Measurements from ENCODE around the gene KIF16B.
"Not testable (repeated sequence)": the region's sequence is repeated elsewhere in the genome, so short reads cannot be mapped to it uniquely, and the experiment has no call there.

The KIF16B gene

DNA sequence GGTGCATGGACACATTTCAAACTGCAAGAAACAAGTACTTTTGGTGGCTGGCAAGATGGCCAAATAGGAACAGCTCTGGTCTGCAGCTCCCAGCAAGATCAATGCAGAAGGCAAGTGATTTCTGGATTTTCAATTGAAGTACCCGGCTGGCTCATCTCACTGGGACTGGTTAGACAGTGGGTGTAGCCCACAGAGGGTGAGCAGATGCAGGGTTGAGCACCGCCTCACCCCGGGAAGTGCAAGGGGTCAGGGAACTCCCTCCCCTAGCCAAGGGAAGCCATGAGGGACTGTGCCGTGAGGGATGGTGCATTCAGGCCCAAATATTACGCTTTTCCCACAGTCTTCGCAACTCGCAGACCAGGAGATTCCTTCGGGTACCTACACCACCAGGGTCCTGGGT is 53.6 kb downstream of the KIF16B start:
- not testable (repeated sequence) for DNase-seq (ENCODE audit: low spot score)

DNA sequence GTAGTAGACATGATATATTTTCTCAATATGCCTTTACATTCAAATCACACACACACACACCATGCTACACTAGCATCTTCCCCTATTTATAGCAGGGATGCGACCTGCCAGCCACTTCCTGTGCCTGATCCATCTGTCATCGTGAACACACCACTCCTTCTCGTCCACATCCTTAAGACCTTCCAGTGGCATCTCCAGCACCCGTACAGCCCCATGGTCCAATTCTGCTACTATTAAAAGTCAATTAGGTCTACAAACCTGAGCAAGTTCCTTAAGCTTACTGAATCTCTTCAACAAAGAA is 54.5 kb downstream of the KIF16B start:
- no peak for DNase-seq (ENCODE audit: low spot score)

DNA sequence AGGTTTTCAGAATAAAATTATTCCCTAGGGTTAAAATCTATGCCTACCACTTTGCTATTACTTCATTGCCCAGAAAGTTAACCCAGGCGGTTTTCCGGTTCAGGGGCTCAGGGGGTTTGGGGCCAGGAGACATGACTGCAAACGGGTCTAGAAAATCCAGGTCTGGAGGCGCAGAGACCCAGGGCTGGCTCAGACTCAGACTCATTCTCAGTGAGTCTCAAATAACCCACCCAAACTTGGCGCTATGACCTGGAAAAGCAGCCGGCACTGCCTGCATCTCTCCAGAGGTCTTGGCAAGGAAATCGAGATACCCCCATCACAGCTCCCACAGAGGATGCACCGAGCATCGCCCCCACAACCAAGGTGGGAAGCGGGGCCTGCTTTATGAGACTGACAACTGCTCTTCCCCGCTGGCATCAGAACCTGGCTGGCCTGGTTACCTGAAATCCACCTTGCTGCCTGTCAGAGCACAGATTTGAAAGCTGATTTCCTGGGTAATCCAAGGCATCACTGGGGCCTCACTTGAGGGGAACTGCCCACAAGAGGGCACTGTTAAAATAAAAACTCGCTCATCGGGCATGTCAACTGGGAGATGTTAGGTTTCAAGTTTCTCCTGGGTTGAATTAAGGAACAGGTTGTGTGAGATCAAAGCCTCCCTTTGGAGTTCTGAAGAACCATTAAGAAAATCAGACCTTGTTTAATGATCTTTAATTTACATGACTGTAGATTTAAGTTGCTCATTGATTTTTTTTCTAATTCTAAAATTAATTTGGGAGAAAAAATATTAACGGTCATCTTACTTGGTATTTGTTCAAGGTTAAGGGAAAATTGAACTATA is 55.1 kb downstream of the KIF16B start:
- DNase-seq (ENCODE audit: low spot score): peak; percentile 31

DNA sequence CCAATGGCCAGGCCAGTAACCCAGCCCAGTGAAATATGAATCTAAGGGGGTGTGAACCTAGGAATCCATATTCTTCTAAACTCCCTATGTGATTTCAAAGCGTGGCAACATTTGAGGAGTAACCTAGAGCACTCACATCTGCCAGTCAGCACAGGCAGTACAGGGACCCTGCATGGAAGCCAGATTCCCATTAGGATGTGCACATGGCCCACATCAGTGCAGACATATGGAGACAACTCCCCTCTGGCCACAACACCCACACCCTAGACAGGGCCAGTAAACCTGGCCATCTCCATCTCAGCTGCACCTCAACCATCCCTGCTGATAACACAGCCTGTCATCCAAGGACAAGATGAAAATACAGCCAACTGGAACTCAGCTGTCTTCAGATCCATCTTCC is 56.5 kb downstream of the KIF16B start:
- DNase-seq (ENCODE audit: low spot score): no peak

DNA sequence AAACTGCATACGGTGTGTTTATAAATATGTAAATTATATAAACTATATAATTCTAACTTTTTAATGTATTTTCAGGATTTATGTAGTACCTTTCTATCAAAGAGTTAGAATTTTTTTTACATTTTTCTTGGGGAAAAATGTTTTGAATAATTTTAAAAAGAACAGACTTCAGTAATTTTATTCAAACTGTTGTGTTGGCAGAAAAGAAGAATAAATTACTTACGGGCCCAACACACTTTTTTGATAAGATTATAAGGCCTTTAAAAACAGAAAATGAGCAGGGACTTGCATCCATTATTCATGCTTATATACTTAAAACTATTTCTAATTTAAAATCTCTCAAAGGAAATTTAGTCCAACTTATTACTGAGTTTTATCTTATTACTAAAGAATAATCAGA is 58.2 kb downstream of the KIF16B start:
- DNase-seq (ENCODE audit: low spot score): no peak

DNA sequence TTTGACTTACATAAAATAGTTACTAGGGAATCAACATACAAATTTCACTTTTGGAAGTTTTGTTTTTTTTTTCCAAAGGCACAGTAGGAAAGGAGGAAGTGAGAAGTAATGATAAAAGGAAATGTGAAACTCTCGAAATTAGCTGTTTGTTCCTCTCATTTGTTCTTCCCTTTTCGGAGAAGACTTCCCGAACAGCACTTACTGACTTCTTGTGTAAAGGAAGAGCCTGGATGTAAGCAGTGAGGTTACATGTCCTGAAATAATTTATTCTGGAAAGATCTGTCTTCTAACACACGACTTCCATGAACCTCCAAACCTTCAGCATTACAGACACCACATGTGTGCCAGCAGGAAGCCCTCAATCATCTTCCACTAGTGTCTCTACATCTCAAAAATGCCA is 59.1 kb downstream of the KIF16B start:
- DNase-seq (ENCODE audit: low spot score): no peak

DNA sequence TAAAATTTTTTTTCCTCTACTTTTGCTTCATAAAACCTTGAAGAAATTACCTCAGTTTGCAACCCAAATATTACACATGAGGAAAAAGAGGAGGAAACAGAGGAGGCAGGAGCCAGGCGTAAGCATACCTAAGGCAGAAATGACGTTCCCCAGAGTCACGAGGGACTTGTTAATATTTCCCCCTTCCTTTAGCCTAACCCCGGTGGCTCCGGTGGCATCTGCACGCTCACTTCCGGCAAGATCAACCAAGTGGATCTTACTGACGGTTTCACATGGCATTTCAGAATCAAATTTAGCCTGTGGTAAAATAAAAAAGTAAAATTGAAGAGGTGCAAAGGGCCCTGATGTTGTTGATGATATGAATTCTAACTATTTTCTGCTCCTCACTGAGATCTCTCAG is 67.4 kb downstream of the KIF16B start:
- no peak for DNase-seq (ENCODE audit: low spot score)

DNA sequence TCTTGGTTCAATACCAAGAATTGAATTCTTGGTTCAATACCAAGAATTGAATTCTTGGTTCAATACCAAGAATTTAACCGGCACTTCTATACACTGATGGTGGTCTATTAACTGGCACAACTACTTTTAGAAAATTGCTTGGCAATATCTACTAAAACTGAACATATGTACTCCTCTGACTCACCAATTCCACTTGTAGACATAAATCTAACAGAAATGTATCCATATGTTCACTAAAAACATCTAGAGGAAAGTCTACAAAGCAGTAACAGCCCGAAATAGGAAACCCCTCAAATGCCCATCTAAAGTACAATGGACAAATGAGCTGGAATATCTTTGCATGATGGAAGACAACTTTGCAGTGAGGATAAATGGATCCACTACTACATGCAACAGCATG is 71.9 kb downstream of the KIF16B start:
- no peak for DNase-seq (ENCODE audit: low spot score)

DNA sequence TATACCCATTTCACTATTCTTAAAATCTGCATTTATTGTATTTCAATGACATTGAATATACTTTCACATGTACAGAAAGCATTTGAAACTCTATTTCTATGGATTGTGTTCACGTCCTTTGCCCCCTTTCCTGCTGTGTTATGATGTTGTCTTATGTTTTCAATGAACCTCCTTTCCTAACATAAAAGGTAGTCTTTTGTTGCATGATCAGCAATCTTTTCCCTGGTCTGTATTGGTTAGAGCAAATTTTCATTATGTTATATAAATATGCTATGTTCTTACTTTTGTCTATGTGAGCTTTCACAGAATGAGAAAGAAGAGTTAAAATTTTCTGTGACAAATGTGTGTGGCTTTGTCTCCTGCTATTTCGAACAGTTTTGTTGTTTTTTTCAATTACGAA is 73.1 kb downstream of the KIF16B start:
- DNase-seq (ENCODE audit: low spot score): no peak

DNA sequence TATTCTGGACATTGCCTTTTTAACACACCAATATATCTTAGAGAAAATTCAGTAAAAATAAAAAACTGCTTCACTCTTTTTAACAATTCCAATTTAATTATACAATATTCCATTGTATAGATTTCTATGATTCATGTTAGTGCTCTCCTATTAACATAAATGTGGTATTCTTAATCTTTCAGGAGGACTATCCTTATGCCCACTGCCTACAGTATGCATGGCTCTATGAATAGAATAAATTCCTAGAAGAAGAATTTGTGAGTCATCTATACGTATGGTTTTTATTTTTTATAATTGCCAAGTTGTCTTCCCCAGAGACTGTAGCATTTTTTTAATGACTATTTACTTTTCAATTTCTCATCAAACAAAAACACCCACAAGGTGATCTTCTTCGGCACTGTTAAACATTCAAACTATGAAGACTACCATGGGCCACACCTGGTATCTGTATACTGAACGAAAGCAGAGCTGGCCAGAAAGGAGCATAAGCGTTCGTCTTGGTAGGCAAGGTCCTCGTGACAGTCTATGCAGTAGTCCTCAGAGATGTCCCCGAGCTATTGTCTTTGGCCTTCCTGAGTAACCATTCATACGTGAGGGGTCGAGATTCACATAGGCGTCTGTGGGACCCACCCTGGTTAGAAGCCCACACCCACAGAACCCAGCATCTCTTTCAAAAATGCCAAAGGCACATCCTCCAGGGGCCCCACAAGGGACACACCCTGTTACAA is 74.6 kb downstream of the KIF16B start:
- DNase-seq (ENCODE audit: low spot score): no peak

DNA sequence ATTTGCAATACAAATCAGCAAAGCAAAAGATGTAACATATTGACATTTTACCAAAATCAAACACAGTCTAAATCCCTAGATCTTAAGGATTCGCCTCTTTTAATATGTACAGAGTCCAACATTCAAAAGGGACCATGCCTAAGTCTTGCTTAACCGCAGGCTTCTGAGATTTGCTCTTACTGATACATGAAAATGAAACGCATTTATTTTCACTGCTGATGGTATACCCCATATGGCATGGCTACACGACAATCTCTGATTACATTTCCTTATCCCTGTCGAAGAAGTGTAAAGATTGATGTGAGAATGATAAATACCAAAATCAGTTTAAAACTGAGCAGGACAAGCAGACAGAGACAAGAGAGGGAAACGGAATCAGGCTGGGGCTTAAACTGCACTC is 75.4 kb downstream of the KIF16B start:
- DNase-seq (ENCODE audit: low spot score): no peak

DNA sequence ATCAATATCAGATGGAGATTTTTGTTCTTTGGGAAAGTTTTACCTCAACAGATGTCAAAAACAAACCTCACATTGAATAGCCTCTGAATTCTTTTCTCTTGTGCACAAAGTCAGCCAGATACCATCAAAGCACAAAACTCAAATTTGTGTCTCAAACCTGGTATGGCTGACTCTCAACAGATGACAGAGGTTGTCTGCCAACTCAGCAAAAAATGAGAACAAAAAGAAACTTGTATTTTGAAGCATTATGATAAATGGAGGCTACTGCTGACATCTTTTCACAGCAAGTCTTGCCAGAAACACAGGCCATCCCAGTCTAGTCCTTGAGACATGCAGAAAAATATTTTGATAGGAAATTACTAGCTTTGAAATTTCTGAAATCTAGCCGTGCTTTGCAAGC is 79.8 kb downstream of the KIF16B start:
- DNase-seq (ENCODE audit: low spot score): no peak

DNA sequence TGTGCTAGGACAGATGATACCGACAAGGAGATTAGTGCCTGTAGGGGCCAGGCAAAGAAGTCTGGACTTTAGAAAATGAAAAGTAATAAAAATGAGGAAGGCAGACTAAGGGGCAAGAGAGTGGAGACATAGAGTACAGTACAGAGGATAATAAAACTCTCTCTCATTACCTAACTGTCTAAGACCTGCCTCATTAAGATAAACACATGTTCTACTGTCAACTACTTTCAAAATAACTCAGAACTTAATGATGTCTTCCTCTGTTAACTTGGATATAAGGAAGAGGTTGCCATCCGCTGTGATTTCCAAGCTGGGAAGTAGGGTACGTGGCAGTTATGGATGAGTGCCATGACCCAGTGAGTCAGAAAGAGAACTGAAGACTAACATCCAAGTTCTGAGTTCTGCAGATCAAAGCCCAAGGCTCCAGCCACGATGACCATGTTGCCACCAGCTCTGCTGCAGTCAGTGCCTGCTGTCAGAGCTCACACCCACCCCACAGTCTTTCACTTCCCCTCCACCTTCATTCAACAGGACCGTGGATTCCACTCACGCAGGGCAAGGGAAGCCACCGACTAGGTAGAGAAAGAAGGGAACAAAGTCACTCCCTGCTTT is 81.8 kb downstream of the KIF16B start:
- no peak for DNase-seq (ENCODE audit: low spot score)

DNA sequence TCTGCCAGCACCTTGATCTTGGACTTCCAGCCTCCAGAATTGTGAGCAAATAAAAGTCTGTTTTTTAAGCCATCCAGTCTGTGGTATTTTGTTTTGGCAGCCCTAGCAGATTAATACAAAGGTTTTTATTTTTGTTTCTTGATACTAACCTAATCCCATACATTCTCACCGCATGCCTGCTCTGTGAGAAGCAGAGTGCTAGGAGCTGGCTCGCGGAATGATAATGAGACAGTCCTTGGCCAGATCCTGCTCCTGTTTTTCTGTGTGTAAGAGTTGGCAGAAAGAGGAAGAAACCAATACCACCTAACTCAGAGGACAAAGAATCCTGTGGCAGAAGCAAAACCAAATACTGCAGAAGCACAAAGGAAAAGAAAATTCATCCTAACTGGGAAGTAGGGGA is 82.6 kb downstream of the KIF16B start:
- no peak for DNase-seq (ENCODE audit: low spot score)

DNA sequence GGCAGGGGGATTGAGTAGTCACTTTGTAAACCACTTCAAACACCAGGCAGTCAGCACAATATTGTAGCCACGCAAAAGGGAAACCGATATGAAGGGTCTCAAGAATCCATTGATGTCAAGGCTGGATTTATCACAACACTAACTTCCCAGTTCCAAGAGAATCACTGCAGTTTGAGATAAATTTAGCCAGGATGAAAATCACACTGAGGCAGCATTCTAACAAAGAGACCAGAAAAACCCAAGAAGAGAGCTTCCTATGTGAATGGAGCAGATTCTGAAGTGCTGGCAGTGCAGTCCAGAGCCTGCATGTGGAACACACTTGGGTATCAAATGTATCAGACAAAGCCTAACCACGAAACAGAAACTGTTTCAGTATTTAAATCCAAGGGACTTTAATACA is 84.6 kb downstream of the KIF16B start:
- no peak for DNase-seq (ENCODE audit: low spot score)

DNA sequence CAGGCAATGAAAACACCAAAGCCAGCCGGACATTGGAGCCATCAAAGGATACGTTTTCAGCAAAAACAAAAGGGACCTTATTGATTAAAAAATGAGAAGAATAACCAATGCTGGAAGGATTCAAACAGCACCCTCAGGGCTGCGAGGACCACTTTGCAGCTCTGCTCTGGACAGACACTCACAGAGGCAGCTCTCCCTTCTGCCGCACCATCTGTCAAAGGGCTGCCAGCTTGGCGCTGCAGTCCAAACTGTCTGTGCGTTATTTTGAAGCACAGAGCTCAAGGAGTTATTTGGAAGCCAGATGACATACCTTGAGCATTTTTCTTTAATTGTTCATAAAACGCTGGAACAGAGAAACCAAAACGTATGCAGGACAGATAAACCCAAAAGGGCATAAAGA is 85.2 kb downstream of the KIF16B start:
- no peak for DNase-seq (ENCODE audit: low spot score)

DNA sequence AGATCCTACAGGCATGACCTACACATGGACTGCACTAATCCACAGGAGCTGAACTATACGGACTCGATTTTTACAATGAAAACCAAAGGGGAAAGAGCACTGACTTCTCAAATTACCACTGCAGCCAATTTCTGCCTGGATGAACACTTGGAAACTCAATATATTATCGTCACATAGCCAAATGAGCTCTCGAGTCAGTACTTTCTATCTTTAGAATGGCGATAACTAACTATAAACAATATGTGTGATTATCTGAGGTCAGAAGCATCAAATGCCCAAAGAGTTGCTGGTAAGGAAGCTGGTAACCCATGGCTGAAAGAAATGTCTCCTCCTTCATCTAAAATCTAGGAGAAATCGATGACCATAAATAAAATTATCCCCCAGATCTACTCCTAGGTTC is 86.7 kb downstream of the KIF16B start:
- no peak for DNase-seq (ENCODE audit: low spot score)

DNA sequence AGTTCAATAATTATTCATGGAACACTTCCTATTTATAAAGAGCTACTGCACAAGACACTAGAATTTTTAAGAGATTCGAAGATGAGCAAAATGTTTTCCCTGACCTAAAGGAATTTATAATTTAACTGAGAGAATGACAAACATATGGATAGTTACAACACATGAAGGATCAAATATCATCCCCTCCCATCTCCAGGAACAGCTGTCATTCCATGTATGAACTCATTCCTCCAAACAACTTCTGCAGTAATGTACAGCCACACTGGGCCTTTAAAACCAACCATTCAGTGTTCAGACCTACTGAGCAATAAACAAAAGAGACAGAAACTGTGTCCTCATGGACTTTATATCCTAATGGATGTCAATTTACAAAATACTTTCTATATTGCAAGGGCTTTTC is 87.8 kb downstream of the KIF16B start:
- DNase-seq (ENCODE audit: low spot score): no peak

DNA sequence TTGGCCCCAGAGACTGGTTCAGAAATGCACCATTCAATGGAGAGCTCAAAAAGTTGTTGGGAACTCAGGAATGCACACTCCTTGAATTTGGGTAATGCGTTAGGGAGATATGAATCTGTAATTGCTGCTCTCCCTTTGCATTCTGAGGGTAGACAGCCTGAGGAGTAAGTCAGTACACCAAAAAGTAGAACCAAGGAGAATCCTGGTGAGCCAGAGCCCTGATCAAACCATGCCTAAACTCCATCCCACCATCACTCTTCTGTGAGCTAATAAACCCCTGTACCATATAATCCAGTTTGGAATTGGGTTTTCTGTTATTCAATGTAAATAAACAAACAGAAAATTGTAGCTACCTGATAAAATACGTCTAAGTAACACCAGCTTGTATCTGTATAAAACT is 90.2 kb downstream of the KIF16B start:
- no peak for DNase-seq (ENCODE audit: low spot score)

DNA sequence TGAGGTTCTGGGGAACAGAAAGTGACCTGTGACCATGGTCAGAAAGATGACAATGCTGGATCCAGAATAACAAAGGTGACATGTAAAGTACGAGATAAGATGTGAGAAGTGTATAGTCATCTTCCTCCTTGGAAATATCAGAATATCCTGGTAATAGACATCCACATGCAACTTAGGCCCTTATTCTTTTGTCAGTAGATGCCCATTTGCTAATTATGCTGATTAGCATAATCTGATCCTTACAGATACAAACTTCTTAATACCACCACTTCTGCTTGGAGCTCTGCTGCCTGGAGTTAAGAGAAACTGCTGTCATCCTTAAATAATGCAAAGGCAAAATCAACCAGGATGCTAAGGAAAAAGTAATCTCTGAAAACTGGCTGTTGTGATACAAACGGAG is 91.3 kb downstream of the KIF16B start:
- no peak for DNase-seq (ENCODE audit: low spot score)

DNA sequence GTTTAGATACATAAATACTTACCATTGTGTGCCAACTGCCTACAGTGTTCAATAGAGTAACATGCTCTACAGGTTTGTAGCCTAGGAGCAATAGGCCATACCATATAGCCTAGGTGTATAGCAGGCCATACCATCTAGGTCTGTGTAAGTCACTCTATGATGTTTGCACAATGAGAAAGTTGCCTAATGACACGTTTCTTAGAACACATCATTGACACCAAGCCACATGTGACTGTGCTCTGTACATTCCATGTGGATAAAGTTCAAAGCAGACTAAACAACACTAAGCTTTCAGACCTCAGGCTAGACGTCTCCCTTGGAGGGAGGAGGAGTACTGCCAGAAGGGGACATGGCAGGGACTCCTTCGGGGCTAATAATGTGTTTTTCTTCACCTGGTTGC is 93.6 kb downstream of the KIF16B start:
- no peak for DNase-seq (ENCODE audit: low spot score)

DNA sequence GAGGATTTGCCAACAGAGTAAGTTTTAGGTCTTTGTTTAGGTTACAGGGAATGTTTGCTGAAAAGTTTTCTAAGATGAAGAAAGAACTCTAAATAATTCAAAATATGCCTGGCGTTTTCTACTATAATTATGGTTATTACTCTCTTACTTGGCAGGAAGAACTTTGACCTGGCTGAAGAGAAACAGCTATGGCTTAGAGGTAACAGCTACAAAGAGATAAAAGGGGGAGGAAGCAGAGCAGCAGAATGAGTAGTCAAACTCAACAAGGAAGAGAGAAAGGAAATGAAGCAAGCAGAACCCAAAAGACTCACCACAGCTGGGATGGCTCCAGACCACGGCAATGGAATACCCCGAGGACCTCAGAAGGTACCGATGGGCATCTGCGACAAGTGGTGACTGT is 95.6 kb downstream of the KIF16B start:
- no peak for DNase-seq (ENCODE audit: low spot score)

DNA sequence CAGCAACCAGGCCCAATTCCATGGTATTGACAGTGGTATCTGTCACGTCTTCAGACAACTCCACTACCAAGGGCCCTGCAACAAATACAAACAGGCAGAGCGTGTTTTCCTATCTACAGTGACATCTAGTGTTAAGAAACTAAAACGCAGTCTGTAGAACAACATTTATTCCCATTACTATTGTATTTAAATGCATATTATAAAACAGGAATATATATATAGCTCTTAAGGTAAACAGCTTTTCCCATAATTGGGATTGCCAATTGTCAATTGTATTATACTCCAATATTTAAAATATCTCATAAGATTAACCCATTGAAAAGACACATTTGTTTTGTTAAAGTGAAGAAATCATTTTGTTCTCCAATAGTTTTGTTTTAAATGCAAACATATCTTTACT is 97.2 kb downstream of the KIF16B start:
- peak; percentile 46 for DNase-seq (ENCODE audit: low spot score)

DNA sequence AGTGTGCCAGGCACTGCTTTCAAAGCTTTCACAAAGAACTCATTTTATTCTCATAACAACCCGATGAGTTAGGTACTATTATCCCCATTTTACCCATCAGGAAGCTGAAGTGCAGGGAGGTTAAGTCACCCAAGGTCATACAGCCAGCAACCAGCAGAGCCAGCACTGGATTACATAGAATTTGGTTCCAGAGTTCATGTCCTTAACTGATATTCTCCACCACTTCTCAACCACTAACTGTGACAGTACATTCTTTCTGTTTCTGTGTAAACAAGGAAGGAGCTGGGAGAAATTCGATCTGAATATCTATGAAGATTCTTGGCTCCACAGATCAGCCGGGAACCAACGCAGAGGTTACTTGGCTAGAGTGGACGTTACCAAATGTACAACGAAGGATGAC is 98.0 kb downstream of the KIF16B start:
- DNase-seq (ENCODE audit: low spot score): no peak
